ENCODE measurements around the gene MORN5. TPM values are rescaled to one million over a fixed set of nuclear protein-coding genes. Genes with fewer than 3 reads are reported as not detected.

The MORN5 gene
- total and polyA plus RNA-seq, 10 of the 15 experiments (the other 5 are each of a cell fraction or from before 2014, with no cell fraction given) = not detected

GRCh38 chr9:122125158-122125508 lies 34.6 kb upstream of the MORN5 start:
- Histone ChIP-seq H2AFZ (ENCODE audit: control insufficient read depth, low read depth, low read length) (no peak overlapping the region), H3K4me2 (ENCODE audit: control insufficient read depth, insufficient read depth) (no peak overlapping the region), H3K9me3 (replicated peaks; ENCODE audit: control insufficient read depth, insufficient read depth, low read length) (no peaks in the 10 kb centered on the region), H3K27me3 (replicated peaks in 1 of 2; ENCODE audit: control insufficient read depth in 2 of 2, insufficient read depth in 2 of 2, low read length in 1 of 2) (peaks cover 2 to 10% of the 10 kb centered on the region in 2 experiments; a peak in 2 of 4 replicates), H3K9ac (ENCODE audit: control insufficient read depth, insufficient read depth, low read length) (no peak overlapping the region), H3K36me3 (ENCODE audit: control insufficient read depth in 2 of 2, insufficient read depth in 2 of 2, low read length in 1 of 2) (no peaks in the 10 kb centered on the region), H4K20me1 (ENCODE audit: control insufficient read depth, insufficient read depth) (no peaks in the 10 kb centered on the region; the same call in 1 of the 2 replicates), H3K27ac (ENCODE audit: control insufficient read depth, insufficient read depth) (no peak overlapping the region), H3K4me3 (no peak overlapping the region), H3K4me1 (ENCODE audit: control insufficient read depth, insufficient read depth, low read length) (no peaks in the 10 kb centered on the region), H3K79me2 (ENCODE audit: control insufficient read depth, insufficient read depth, low read length) (no peaks in the 10 kb centered on the region)
- in situ Hi-C loops (cut with MboI) (loop anchor here (10.0 kb wide), 1 partner anchor 330 kb away; no protein-coding TSS in a partner anchor), intact Hi-C loops (cut with micrococcal nuclease; ENCODE audit: unreplicated experiment) (loop anchor here (1.0 to 10.0 kb wide), 4 partner anchors 225 to 685 kb away; no protein-coding TSS in a partner anchor)
- no TSS peak for BruUV-seq (replicated peaks)
- TF ChIP-seq PRDM15 (CRISPR knock-in tag; IDR thresholded peaks at IDR 0.05) (no peak), PBX3 (IDR thresholded peaks at IDR 0.05; ENCODE audit: insufficient replicate concordance, low read depth, low read length) (no peak), ZNF384 (IDR thresholded peaks at IDR 0.05; ENCODE audit: borderline replicate concordance, low read depth, low read length) (no peak), SMC3 (IDR thresholded peaks at IDR 0.05; ENCODE audit: borderline replicate concordance, low read length) (peak; percentile 99), CTCF (IDR thresholded peaks at IDR 0.05 in 2 of 3, conservative IDR thresholded peaks at IDR 0.05 in 1 of 3; ENCODE audit: control insufficient read depth in 2 of 3, extremely low read depth in 1 of 3, insufficient read depth in 1 of 3, low read depth in 3 of 3, low read length in 3 of 3) (peak; percentile 89 to 92 (median 91)), CBX5 (IDR thresholded peaks at IDR 0.05; ENCODE audit: low read depth) (no peak), SUPT20H (IDR thresholded peaks at IDR 0.05; ENCODE audit: borderline replicate concordance, control insufficient read depth, low read depth, low read length) (no peak), TCF12 (IDR thresholded peaks at IDR 0.05; ENCODE audit: low read depth, low read length) (no peak), IKZF2 (IDR thresholded peaks at IDR 0.05) (no peak), RUNX3 (IDR thresholded peaks at IDR 0.05; ENCODE audit: low read length) (0 out of 2 replicates have a peak, but pooled peaks have one; percentile 10), RAD21 (IDR thresholded peaks at IDR 0.05; ENCODE audit: insufficient read depth, low read depth, low read length) (peak; percentile 97), YY1 (IDR thresholded peaks at IDR 0.05; ENCODE audit: low read depth, low read length) (peak; percentile 54; the same call in 1 of the 2 replicates), RELA (IDR thresholded peaks at IDR 0.05; ENCODE audit: borderline replicate concordance, partially characterized antibody) (peak; percentile 36), NFYB (IDR thresholded peaks at IDR 0.05; ENCODE audit: insufficient read depth, low read depth, low read length) (no peak)
- TF ChIP-seq, protein P1, sequence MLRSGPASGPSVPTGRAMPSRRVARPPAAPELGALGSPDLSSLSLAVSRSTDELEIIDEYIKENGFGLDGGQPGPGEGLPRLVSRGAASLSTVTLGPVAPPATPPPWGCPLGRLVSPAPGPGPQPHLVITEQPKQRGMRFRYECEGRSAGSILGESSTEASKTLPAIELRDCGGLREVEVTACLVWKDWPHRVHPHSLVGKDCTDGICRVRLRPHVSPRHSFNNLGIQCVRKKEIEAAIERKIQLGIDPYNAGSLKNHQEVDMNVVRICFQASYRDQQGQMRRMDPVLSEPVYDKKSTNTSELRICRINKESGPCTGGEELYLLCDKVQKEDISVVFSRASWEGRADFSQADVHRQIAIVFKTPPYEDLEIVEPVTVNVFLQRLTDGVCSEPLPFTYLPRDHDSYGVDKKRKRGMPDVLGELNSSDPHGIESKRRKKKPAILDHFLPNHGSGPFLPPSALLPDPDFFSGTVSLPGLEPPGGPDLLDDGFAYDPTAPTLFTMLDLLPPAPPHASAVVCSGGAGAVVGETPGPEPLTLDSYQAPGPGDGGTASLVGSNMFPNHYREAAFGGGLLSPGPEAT (IDR thresholded peaks at IDR 0.05; ENCODE audit: low read depth) = no peak
- DNase-seq (ENCODE audit: low read depth, low spot score) (no peak), FAIRE-seq (peak; percentile 87), ATAC-seq (peak; percentile 93)
- ChIA-PET RAD21 (ENCODE audit: unreplicated experiment) (interaction anchor here (0.8 to 7.6 kb wide), 12 partner anchors 24 to 686 kb away, joined by 3 to 76 read pairs (median 4); no protein-coding TSS in a partner anchor), POLR2A (no interaction called here), CTCF (interaction anchor here (0.6 to 11.7 kb wide), 40 partner anchors 8 to 1042 kb away, joined by 3 to 190 read pairs (median 5); partner anchors contain the start of genes MORN5 and NDUFA8), SMC1A (ENCODE audit: uncharacterized antibody, unreplicated experiment) (interaction anchor here (0.6 to 4.4 kb wide), 15 partner anchors 18 to 683 kb away, joined by 3 to 41 read pairs (median 4); no protein-coding TSS in a partner anchor)
- WGBS (ENCODE audit: insufficient coverage, insufficient replicate concordance, low lambda C conversion rate, missing lambda C conversion rate) = 0% methylated on average over 8 of the region's 8 CpGs

Measured in GM12878 (cell line).